DMS114 treated with DMSO at 0.1 percent for 48 hours (cell line): ENCODE measurements around the gene CFAP100.

Experiments
- DNase-seq: peaks from one replicate; lab custom pipeline; 2025; ENCODE audit not compliant: unreplicated experiment; lab: John Stamatoyannopoulos, UW

Gene CFAP100

GRCh38 chr3:126475413-126476114 is 80.9 kb downstream of the CFAP100 start, which contains the start of gene ZXDC:
ZXDC (minus strand) TSS chr3:126475891; CDS start chr3:126475865, 26 bp downstream.
- DNase-seq: peak; percentile 73

GRCh38 chr3:126476166-126477060 is 81.7 kb downstream of the CFAP100 start:
- DNase-seq: peak; percentile 33

GRCh38 chr3:126477061-126477380 is 82.3 kb downstream of the CFAP100 start:
- DNase-seq: no peak

- no peak for DNase-seq
Observed at GRCh38 chr3:126478581-126479310, 84.0 kb downstream of the CFAP100 start.

- DNase-seq: no peak
Observed at GRCh38 chr3:126479642-126480041, 84.9 kb downstream of the CFAP100 start.

GRCh38 chr3:126480206-126480605 is 85.5 kb downstream of the CFAP100 start:
- no peak for DNase-seq

- no peak for DNase-seq
Observed at GRCh38 chr3:126480861-126481260, 86.2 kb downstream of the CFAP100 start.

GRCh38 chr3:126481808-126482502 is 87.2 kb downstream of the CFAP100 start:
- DNase-seq: no peak

- no peak for DNase-seq
Observed at GRCh38 chr3:126482503-126483255, 88.0 kb downstream of the CFAP100 start.

- no peak for DNase-seq
Observed at GRCh38 chr3:126483321-126483761, 88.6 kb downstream of the CFAP100 start.

GRCh38 chr3:126484148-126484547 is 89.4 kb downstream of the CFAP100 start:
- DNase-seq: no peak

- DNase-seq: no peak
Observed at GRCh38 chr3:126484662-126485061, 90.0 kb downstream of the CFAP100 start.

- DNase-seq: no peak
Observed at GRCh38 chr3:126485176-126485897, 90.6 kb downstream of the CFAP100 start.

- DNase-seq: no peak
Observed at GRCh38 chr3:126485956-126486355, 91.2 kb downstream of the CFAP100 start.
